ENCODE results near the gene FABP2.
"Not testable (repeated sequence)": the region's sequence is repeated elsewhere in the genome, so short reads cannot be mapped to it uniquely, and the experiment has no call there.

DNA sequence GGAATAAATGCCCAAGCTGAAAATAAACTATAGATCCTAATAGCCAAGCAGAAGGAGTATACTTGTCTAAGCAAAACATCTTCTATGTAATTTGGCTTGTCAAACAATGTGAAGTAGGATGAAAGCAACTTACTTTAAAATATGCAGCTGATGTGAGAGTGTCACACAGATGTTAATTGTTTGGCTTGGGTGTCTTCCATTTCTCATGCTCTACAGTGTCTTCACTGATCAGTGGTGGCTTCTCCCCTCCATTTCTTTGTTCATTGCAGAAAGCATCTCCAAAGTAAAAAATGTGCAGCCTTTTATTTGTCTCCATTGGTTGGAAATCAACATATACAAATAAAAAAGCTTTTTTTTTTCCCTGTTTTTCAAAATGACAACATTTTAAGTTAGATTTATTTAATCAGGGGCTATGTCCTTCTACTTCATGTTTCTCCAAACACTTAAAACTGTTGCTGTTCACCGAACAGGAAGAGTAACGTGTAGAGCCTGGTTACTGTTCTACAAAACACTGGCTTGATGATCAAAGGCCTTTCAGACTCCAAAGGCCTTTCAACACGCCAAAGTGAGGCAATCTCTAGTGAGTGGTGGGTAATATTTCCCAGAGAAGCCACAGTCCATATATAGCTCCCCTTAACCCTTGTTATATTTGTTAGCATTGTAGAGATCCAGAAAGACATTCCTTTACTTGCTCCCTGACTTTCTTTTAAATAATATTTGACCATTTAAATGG, 49.2 kb upstream of the FABP2 start:
- TF ChIP-seq, protein P1, sequence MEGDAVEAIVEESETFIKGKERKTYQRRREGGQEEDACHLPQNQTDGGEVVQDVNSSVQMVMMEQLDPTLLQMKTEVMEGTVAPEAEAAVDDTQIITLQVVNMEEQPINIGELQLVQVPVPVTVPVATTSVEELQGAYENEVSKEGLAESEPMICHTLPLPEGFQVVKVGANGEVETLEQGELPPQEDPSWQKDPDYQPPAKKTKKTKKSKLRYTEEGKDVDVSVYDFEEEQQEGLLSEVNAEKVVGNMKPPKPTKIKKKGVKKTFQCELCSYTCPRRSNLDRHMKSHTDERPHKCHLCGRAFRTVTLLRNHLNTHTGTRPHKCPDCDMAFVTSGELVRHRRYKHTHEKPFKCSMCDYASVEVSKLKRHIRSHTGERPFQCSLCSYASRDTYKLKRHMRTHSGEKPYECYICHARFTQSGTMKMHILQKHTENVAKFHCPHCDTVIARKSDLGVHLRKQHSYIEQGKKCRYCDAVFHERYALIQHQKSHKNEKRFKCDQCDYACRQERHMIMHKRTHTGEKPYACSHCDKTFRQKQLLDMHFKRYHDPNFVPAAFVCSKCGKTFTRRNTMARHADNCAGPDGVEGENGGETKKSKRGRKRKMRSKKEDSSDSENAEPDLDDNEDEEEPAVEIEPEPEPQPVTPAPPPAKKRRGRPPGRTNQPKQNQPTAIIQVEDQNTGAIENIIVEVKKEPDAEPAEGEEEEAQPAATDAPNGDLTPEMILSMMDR (IDR thresholded peaks at IDR 0.05; ENCODE audit: insufficient read depth, low read length): not testable (repeated sequence)
- not testable (repeated sequence) for TF ChIP-seq POLR2AphosphoS5 (IDR thresholded peaks at IDR 0.05; ENCODE audit: low read depth); GABPA (IDR thresholded peaks at IDR 0.05; ENCODE audit: low read depth); SPI1 (IDR thresholded peaks at IDR 0.05; ENCODE audit: borderline replicate concordance, low read depth)
- TF ChIP-seq, protein P2, sequence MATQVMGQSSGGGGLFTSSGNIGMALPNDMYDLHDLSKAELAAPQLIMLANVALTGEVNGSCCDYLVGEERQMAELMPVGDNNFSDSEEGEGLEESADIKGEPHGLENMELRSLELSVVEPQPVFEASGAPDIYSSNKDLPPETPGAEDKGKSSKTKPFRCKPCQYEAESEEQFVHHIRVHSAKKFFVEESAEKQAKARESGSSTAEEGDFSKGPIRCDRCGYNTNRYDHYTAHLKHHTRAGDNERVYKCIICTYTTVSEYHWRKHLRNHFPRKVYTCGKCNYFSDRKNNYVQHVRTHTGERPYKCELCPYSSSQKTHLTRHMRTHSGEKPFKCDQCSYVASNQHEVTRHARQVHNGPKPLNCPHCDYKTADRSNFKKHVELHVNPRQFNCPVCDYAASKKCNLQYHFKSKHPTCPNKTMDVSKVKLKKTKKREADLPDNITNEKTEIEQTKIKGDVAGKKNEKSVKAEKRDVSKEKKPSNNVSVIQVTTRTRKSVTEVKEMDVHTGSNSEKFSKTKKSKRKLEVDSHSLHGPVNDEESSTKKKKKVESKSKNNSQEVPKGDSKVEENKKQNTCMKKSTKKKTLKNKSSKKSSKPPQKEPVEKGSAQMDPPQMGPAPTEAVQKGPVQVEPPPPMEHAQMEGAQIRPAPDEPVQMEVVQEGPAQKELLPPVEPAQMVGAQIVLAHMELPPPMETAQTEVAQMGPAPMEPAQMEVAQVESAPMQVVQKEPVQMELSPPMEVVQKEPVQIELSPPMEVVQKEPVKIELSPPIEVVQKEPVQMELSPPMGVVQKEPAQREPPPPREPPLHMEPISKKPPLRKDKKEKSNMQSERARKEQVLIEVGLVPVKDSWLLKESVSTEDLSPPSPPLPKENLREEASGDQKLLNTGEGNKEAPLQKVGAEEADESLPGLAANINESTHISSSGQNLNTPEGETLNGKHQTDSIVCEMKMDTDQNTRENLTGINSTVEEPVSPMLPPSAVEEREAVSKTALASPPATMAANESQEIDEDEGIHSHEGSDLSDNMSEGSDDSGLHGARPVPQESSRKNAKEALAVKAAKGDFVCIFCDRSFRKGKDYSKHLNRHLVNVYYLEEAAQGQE (IDR thresholded peaks at IDR 0.05; ENCODE audit: insufficient replicate concordance, low read depth): not testable (repeated sequence)

Measured in HL-60 (cell line).